GM23338 (cell line): Measurements from ENCODE around the gene CAMTA1. TPM values are rescaled to one million over a fixed set of nuclear protein-coding genes. Genes with fewer than 3 reads are reported as not detected.

Experiments used
- ATAC-seq: fragments of 200-7000 bp; cut with Tn5 transposase; 3 replicates; pipeline ENCODE4 v1.9.1; 2020
- DNase-seq: peaks from one replicate; pipeline ENCODE4 v3.0.0-alpha.2; 2015; ENCODE audit warnings: low spot score
- H2AFZ ChIP-seq: fragments of 200-600 bp; sonication (generic); 2 replicates; pipeline ENCODE4 v1.8.0; 2016; ENCODE audit warnings: antibody characterized with exemption, mild to moderate bottlenecking, moderate library complexity
- H3F3A ChIP-seq: fragments of 200-600 bp; sonication (generic); replicated peaks from 2 replicates; pipeline ENCODE4 v1.8.0; 2017; ENCODE audit warnings: antibody characterized with exemption, mixed run types, low read depth
- H3K27ac ChIP-seq: fragments of 200-600 bp; sonication (generic); 2 replicates; pipeline ENCODE4 v1.6.1; 2016; ENCODE audit warnings: low read depth
- H3K27me3 ChIP-seq: fragments of 200-600 bp; sonication (generic); 2 replicates; pipeline ENCODE4 v1.8.0; 2016; ENCODE audit warnings: mild to moderate bottlenecking, mixed run types, moderate library complexity; ENCODE audit not compliant: insufficient read depth
- H3K36me3 ChIP-seq: fragments of 200-600 bp; sonication (generic); 2 replicates; pipeline ENCODE4 v1.8.0; 2016; ENCODE audit warnings: mild to moderate bottlenecking; ENCODE audit not compliant: insufficient read depth
- H3K4me1 ChIP-seq: fragments of 200-600 bp; sonication (generic); 2 replicates; pipeline ENCODE4 v1.8.0; 2016; ENCODE audit warnings: mild to moderate bottlenecking, moderate library complexity; ENCODE audit not compliant: insufficient read depth
- H3K4me2 ChIP-seq: fragments of 200-600 bp; sonication (generic); 2 replicates; pipeline ENCODE4 v1.7.1; 2017; ENCODE audit warnings: mixed run types
- H3K4me3 ChIP-seq: fragments of 200-600 bp; sonication (generic); 2 replicates; pipeline ENCODE4 v1.6.1; 2016; ENCODE audit warnings: mixed run types
- H3K79me2 ChIP-seq: fragments of 200-600 bp; sonication (generic); replicated peaks from 2 replicates; pipeline ENCODE4 v1.8.0; 2017; ENCODE audit warnings: mild to moderate bottlenecking; ENCODE audit not compliant: insufficient read depth
- H3K9me2 ChIP-seq: fragments of 200-600 bp; sonication (generic); 2 replicates; pipeline ENCODE4 v1.8.0; 2017; ENCODE audit not compliant: insufficient read depth
- H4K20me1 ChIP-seq: fragments of 200-600 bp; sonication (generic); replicated peaks from 2 replicates; pipeline ENCODE4 v1.8.0; 2017; ENCODE audit warnings: mild to moderate bottlenecking; ENCODE audit not compliant: insufficient read depth
- H3K27ac Mint-ChIP-seq: 2 replicates; pipeline ENCODE4 v1.8.0; 2020; ENCODE audit warnings: inconsistent platforms, mild to moderate bottlenecking, moderate library complexity, mixed read lengths
- H3K27me3 Mint-ChIP-seq: 3 replicates; pipeline ENCODE4 v1.8.0; 2022; ENCODE audit warnings: low read depth, mild to moderate bottlenecking, moderate library complexity, mixed read lengths, inconsistent platforms; ENCODE audit not compliant: insufficient read depth, poor library complexity
- H3K36me3 Mint-ChIP-seq: 3 replicates; pipeline ENCODE4 v1.8.0; 2021; ENCODE audit warnings: low read depth, mild to moderate bottlenecking, inconsistent platforms, moderate library complexity, mixed read lengths
- H3K4me1 Mint-ChIP-seq: 3 replicates; pipeline ENCODE4 v1.8.0; 2020; ENCODE audit warnings: mild to moderate bottlenecking, inconsistent platforms, mixed read lengths
- H3K4me3 Mint-ChIP-seq: 3 replicates; pipeline ENCODE4 v1.8.0; 2021; ENCODE audit warnings: moderate library complexity, mild to moderate bottlenecking, inconsistent platforms, mixed read lengths
- H3K9me3 Mint-ChIP-seq: 3 replicates; pipeline ENCODE4 v1.8.0; 2020; ENCODE audit warnings: moderate library complexity, mild to moderate bottlenecking, inconsistent platforms, mixed read lengths
- CREB1 ChIP-seq: fragments of 250-450 bp; sonication (Bioruptor Pico); IDR thresholded peaks from 2 replicates; pipeline ENCODE4 v1.5.0; 2020; ENCODE audit warnings: low read depth, mild to moderate bottlenecking, moderate library complexity
- EZH2 ChIP-seq: fragments of 200-600 bp; sonication (generic); IDR thresholded peaks from one replicate; pipeline ENCODE4 v1.8.0; 2017; ENCODE audit warnings: antibody characterized with exemption, mild to moderate bottlenecking, low read depth; ENCODE audit not compliant: unreplicated experiment
- EZH2phosphoT487 ChIP-seq: fragments of 200-600 bp; sonication (generic); IDR thresholded peaks from one replicate; pipeline ENCODE4 v1.8.1; 2018; ENCODE audit warnings: antibody characterized with exemption; ENCODE audit not compliant: unreplicated experiment
- JUNB ChIP-seq: IDR thresholded peaks from one replicate; pipeline ENCODE4 v1.6.1; 2016; ENCODE audit warnings: antibody characterized with exemption; ENCODE audit not compliant: unreplicated experiment
- NANOG ChIP-seq: IDR thresholded peaks from 2 replicates; pipeline ENCODE4 v1.6.1; 2016; ENCODE audit warnings: antibody characterized with exemption, borderline replicate concordance
- POLR2AphosphoS5 ChIP-seq: IDR thresholded peaks from 2 replicates; pipeline ENCODE4 v1.6.1; 2016; ENCODE audit warnings: antibody characterized with exemption, low read depth
- REST ChIP-seq: IDR thresholded peaks from one replicate; pipeline ENCODE4 v1.6.1; 2018; ENCODE audit warnings: antibody characterized with exemption; ENCODE audit not compliant: unreplicated experiment
- STAT1 ChIP-seq: IDR thresholded peaks from one replicate; pipeline ENCODE4 v1.6.1; 2016; ENCODE audit warnings: antibody characterized with exemption; ENCODE audit not compliant: unreplicated experiment
- ZNF114 ChIP-seq: fragments of 250-450 bp; sonication (Bioruptor Pico); IDR thresholded peaks from 2 replicates; pipeline ENCODE4 v1.5.0; 2020; ENCODE audit warnings: mild to moderate bottlenecking, moderate library complexity
- ZNF331 ChIP-seq: fragments of 250-450 bp; sonication (Bioruptor Pico); IDR thresholded peaks from 2 replicates; pipeline ENCODE4 v1.5.0; 2020; ENCODE audit warnings: low read depth, mild to moderate bottlenecking, moderate library complexity
- ZNF462 ChIP-seq: fragments of 250-450 bp; sonication (Bioruptor Pico); IDR thresholded peaks from 2 replicates; pipeline ENCODE4 v1.5.0; 2020; ENCODE audit warnings: mild to moderate bottlenecking, moderate library complexity
- polyA plus RNA-seq: library from polyadenylated mRNA; unstranded; fragments of >200 nt; fragmentation: Nextera tagmentation; extraction: Ambion mirVana; gene quantifications from 2 replicates; pipeline ENCODE4 v1.2.1, GENCODE V29; 2016
- total RNA-seq: library from RNA; depleted of rRNA; stranded (reverse); fragments of >200 nt; shearing (Covaris generic); gene quantifications from 2 replicates; pipeline ENCODE4 v1.2.3, GENCODE V29; 2014
- TF ChIP-seq, protein P1 (sequence below): IDR thresholded peaks from 2 replicates; pipeline ENCODE4 v1.6.1; 2016; ENCODE audit warnings: antibody characterized with exemption
- TF ChIP-seq, protein P2 (sequence below), 2 experiments: fragments of 200-600 bp in 1 of 2; sonication (generic) in 1 of 2; conservative IDR thresholded peaks; 2 replicates each; pipeline versions ENCODE4 v1.5.1 to v1.6.1; 2016 to 2017; ENCODE audit warnings: antibody characterized with exemption in 2 of 2, low read depth in 2 of 2, mild to moderate bottlenecking in 2 of 2, moderate library complexity in 1 of 2

The CAMTA1 gene
- total and polyA plus RNA-seq, 2 experiments from 2014 or later: 115 to 519 TPM

- Histone ChIP-seq H3K9me2 (no peaks in the 10 kb centered on the region), H3K36me3 (no peaks in the 10 kb centered on the region), H3K4me2 (no peak overlapping the region), H3K4me3 (no peak overlapping the region), H4K20me1 (no peaks in the 10 kb centered on the region), H3K27ac (no peak overlapping the region), H3K79me2 (no peaks in the 10 kb centered on the region), H3K4me1 (no peaks in the 10 kb centered on the region), H3F3A (no peaks in the 10 kb centered on the region), H2AFZ (no peak overlapping the region), H3K27me3 (no peaks in the 10 kb centered on the region)
- no peak overlapping the region for H3K4me3 Mint-ChIP-seq
- TF ChIP-seq EZH2phosphoT487: no peak
- no peak for TF ChIP-seq POLR2AphosphoS5
- no peak for TF ChIP-seq ZNF331 (CRISPR knock-in tag)
- TF ChIP-seq ZNF114 (CRISPR knock-in tag): no peak
- TF ChIP-seq NANOG: no peak
- no peak for TF ChIP-seq REST
- TF ChIP-seq ZNF462: no peak
- no peak for TF ChIP-seq EZH2
- no peak for TF ChIP-seq CREB1 (CRISPR knock-in tag)
- TF ChIP-seq STAT1: no peak
- TF ChIP-seq, protein P1, sequence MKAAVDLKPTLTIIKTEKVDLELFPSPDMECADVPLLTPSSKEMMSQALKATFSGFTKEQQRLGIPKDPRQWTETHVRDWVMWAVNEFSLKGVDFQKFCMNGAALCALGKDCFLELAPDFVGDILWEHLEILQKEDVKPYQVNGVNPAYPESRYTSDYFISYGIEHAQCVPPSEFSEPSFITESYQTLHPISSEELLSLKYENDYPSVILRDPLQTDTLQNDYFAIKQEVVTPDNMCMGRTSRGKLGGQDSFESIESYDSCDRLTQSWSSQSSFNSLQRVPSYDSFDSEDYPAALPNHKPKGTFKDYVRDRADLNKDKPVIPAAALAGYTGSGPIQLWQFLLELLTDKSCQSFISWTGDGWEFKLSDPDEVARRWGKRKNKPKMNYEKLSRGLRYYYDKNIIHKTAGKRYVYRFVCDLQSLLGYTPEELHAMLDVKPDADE: no peak
- no peak for TF ChIP-seq JUNB
- TF ChIP-seq, protein P2, sequence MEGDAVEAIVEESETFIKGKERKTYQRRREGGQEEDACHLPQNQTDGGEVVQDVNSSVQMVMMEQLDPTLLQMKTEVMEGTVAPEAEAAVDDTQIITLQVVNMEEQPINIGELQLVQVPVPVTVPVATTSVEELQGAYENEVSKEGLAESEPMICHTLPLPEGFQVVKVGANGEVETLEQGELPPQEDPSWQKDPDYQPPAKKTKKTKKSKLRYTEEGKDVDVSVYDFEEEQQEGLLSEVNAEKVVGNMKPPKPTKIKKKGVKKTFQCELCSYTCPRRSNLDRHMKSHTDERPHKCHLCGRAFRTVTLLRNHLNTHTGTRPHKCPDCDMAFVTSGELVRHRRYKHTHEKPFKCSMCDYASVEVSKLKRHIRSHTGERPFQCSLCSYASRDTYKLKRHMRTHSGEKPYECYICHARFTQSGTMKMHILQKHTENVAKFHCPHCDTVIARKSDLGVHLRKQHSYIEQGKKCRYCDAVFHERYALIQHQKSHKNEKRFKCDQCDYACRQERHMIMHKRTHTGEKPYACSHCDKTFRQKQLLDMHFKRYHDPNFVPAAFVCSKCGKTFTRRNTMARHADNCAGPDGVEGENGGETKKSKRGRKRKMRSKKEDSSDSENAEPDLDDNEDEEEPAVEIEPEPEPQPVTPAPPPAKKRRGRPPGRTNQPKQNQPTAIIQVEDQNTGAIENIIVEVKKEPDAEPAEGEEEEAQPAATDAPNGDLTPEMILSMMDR (conservative IDR thresholded peaks at IDR 0.05; ENCODE audit: low read depth in 2 of 2): no peak
- H3K27ac Mint-ChIP-seq: no peak overlapping the region
- ATAC-seq (no peak), DNase-seq (no peak)
- H3K4me1 Mint-ChIP-seq: peaks cover 10% of the 10 kb centered on the region; the same call in 1 of the 3 replicates
- H3K27me3 Mint-ChIP-seq: peaks cover 8% of the 10 kb centered on the region
- H3K36me3 Mint-ChIP-seq: no peaks in the 10 kb centered on the region
- H3K9me3 Mint-ChIP-seq: no peaks in the 10 kb centered on the region
Measured at GRCh38 chr1:7591565-7591964, 806.3 kb downstream of the CAMTA1 start.
